Embryonic facial prominence (tissue), 1 donor: Measurements from ENCODE around the gene USP54.

Experiments
- DNase-seq: peaks from one replicate; pipeline ENCODE4 v3.0.0-alpha.2; 2016; ENCODE audit errors: extremely low spot score

The USP54 gene

GRCh38 chr10:73529089-73529832 is 61.9 kb downstream of the USP54 start:
- peak; percentile 81 for DNase-seq

DNA sequence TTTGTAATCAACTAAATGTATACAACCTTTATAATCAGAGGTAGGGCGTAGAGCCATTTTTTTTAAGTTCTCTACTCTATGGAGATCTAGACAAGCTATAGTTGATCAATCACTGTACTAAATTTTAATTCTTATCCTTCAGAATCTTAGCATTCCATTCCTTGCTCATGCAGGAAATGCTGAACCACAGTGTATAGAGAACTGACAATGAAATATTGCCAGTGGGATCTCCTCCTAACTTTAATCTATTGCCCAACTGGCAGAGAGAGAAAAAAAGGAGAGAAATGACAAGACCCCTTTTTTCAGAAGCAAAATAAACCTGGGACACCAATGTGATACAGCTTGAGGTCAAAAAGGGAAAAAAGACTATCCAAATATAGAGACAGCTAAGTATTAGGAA is 68.9 kb downstream of the USP54 start:
- no peak for DNase-seq

DNA sequence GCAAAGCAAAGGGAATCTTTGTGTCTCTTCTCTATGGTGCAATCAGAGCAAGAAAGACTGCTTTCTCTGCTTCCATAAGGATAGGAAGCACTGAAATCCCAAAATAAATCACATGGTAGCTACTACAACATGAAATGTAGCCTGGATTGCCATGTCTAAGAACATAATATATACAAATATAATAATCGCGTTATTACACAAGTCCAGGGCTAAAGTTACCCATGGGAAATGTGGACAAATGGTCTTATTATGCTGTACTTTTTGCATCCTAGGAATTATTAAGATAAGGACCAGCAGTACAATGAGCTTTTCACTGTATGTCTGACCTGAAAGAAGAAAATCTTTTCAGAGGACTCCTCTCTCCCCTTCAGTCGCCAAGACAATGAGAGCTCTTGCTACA is 71.8 kb downstream of the USP54 start:
- no peak for DNase-seq

DNA sequence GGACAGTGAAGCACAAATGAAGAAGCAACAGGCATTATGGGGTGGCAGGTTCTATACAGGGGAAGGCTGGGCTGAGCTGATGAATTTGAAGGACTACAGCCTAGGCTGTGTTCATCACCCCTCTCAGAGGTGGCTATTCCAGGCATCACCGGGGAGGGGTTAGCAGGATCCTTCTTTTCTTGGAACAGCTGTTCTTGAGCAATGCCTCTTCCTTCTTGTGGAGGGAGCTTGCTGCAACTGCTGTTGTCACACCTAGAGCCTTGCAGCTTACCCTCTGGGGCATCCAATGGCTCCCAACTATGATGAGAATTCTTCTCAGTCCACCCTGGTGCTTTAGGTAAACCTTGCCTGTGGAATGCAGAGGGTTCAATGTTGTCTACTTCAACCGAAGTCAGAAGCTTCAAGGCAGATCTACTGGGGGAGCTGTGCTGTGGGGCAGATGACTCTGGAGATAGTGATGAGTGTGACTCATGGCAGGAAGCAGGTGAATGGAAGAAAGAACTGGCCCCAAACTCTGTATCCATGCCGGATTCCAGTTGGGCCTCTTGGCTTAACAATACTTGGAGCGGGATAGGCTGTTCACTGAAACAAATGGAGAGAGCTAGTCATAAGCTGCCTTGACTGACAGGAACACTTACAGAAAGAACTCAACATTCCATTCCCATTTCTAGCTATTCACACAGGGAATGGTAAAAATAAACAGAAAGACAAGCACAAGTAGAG is 73.8 kb downstream of the USP54 start:
- DNase-seq, result no peak

DNA sequence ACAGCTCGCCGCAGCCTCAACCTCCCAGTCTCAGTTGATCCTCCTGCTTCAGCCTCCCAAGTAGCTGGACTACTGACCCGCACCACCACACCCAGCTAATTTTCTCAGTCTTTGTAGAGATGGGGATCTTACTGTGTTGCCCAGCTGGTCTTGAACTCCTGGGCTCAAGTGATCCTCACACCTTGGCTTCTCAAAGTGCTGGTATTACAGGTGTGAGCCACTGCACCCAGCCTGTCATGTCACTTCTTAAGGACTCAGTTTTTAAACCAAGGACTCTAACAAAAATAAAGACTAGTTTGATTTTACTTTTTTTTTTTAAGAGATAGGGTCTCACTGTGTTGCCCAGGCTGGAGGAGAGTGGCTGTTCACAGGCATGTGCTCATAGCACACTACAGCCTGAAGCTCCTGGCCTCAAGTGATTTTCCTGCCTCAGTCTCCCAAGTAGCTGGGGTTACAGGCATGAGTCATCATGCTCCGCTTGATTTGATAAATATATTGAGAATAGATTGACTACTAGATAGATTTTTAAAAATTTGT is 78.9 kb downstream of the USP54 start:
- DNase-seq, result no peak

DNA sequence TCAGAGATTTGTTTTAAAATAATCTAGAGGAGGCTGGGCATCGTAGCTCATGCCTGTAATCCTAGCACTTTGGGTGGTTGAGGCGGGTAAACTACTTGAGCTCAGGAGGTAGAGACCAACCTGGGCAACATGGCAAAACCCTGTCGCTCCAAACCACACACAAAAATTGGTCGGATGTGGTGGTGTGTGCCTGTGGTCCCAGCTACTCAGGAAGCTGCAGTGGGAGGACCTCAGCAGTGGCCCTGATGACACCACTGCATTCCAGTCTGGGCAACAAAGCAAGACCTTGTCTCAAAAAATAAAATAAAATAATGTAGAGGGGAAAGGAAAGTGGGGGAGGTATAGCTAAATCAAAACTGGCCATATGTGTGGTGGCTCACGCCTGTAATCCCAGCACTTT is 81.4 kb downstream of the USP54 start:
- no peak for DNase-seq

GRCh38 chr10:73506491-73506890 is 84.7 kb downstream of the USP54 start:
- DNase-seq, result no peak

DNA sequence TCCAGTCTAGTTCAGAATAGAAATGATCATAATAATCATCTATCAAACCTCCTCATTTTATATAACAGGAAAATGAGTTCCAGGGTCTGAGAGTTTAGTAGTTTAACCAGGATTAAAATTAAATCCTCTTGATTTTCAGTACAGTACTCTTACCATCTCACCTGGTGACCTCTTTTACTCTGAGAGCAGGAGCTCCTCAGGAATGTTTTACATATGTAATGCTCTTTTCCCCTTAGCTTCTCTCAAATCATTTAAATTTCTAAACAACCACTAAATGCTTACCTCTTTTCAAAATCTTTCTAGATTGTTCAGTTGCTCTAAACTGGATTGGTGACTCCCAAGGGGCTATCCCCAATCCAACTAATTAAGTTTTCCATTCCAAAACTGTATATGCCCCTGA is 85.1 kb downstream of the USP54 start:
- no peak for DNase-seq

- no peak for DNase-seq
These were observed 88.1 kb downstream of the USP54 start for GRCh38 chr10:73503037-73503436.

DNA sequence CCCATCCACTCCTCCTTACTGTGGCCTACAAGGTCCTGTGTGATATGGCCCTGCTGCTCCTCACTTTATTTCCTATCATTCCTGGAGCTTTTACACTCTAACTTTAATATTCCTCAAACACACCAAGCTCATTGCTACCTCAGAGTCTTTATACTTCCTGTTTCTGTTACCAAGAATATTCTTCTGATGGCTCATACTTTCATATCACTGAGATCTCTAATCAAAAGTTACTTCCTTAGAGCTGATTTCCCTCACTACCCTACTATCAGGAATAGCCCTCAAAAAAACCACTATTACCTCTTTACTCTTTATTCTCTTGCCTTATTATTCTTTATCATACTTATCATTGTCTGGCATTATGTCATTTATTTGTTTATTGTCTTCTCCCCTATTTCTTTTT is 89.5 kb downstream of the USP54 start:
- no peak for DNase-seq

GRCh38 chr10:73497623-73498022 is 93.5 kb downstream of the USP54 start:
- no peak for DNase-seq

GRCh38 chr10:73495884-73496674 is 95.1 kb downstream of the USP54 start, which contains the start of gene PPP3CB:
Gene PPP3CB (minus strand): TSS chr10:73496024. CDS start chr10:73495889, 135 bp downstream.
- peak; percentile 89 for DNase-seq

GRCh38 chr10:73495226-73495883 is 95.8 kb downstream of the USP54 start:
- peak; percentile 11 for DNase-seq

- no peak for DNase-seq
These were observed 96.3 kb downstream of the USP54 start for GRCh38 chr10:73494877-73495225.

- no peak for DNase-seq
These were observed 96.9 kb downstream of the USP54 start for GRCh38 chr10:73494213-73494612.

- DNase-seq, result no peak
These were observed 97.4 kb downstream of the USP54 start for GRCh38 chr10:73493781-73494180.

DNA sequence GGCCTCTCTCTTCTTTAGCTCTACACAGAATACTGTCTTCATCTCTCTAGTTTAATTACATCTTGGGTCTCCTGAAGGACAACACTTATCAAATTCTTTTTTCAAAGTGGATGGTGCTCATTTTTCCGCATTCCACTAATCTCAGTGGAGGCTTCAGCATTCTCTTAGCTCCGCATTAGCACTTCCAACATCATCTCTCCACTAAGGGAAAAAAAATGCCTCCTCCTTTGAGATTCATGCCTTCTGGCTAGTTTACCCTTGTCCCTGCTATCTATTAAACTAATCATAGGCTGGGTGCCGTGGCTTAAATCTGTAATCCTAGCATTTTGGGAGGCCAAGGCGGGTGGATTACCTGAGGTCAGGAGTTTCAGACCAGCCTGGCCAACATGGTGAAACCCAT is 104.5 kb downstream of the USP54 start:
- DNase-seq, result no peak

DNA sequence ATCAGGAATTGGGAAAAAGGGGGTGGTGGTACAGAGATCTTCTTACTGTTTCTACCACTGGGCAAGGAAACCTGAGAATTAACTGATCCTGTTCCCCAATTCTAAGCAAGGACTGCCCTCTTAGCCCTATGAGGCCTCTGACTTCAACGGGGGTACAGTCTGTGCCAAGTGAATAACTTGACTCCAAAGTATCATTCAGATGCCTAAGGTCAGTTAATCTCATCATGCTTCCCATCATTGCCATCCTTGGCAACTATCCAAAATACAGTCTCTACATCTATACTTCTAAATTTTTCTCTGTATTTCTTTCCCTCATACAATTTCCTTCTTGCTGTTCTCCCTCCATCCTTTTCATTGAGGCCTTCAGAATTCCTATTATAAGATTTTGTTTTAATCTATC is 105.8 kb downstream of the USP54 start:
- no peak for DNase-seq

DNA sequence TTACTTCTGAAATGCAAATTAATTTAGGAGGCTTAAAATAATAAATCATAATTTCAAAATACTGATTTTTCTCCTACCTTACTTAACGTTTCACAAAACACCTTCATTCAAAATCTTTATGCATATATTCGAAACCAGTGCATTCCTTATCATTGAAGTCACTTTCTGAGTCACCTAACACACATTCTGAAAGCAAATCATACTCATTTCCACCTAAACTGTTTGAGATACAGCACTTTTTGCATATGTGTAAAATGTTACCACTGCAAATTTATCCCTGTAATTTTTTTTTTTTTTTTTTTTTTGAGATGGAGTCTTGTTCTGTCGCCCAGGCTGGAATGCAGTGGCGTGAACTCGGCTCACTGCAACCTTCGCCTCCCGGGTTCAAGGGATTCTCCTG is 111.0 kb downstream of the USP54 start:
- no peak for DNase-seq

GRCh38 chr10:73478636-73479035 is 112.5 kb downstream of the USP54 start:
- no peak for DNase-seq

- DNase-seq, result no peak
These were observed 119.9 kb downstream of the USP54 start for GRCh38 chr10:73471226-73471625.

DNA sequence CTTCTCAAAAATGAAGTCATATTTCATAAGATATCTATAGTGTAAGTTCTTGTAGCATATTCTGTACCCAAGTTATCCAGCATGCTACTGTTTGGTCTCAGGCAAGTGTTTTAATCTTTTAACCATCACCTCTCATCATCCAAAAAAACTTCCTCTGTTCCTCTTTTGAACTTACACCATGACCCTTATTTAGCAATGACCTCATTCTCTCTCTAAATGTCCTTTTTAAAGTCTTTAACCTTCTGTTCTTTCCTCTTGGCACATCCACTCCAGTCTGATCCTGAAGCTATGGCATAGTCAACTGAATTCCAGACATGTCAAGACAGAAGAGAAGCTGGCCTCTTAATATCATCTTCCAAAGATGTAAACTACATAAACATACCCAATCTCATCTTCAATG is 121.6 kb downstream of the USP54 start:
- no peak for DNase-seq
